GM23248 (cell line): Measurements from ENCODE around the gene FNDC8. TPM values are rescaled to one million over a fixed set of nuclear protein-coding genes. Genes with fewer than 3 reads are reported as not detected.
A peak's percentile ranks its signal among the peaks of the same experiment; 100 is the strongest.

Source experiments
- DNase-seq: peaks from one replicate; pipeline ENCODE4 v3.0.0-alpha.2; 2015
- H2AFZ ChIP-seq: fragments of 200-600 bp; sonication (generic); 2 replicates; pipeline ENCODE4 v1.6.1; 2016; ENCODE audit warnings: antibody characterized with exemption
- H3F3A ChIP-seq: fragments of 200-600 bp; sonication (generic); 2 replicates; pipeline ENCODE4 v1.6.1; 2016; ENCODE audit warnings: mild to moderate bottlenecking, antibody characterized with exemption, mixed run types; ENCODE audit not compliant: insufficient read depth
- H3K27ac ChIP-seq: fragments of 200-600 bp; sonication (generic); 2 replicates; pipeline ENCODE4 v1.5.1; 2016; ENCODE audit warnings: mild to moderate bottlenecking
- H3K27me3 ChIP-seq: fragments of 200-600 bp; sonication (generic); replicated peaks from 2 replicates; pipeline ENCODE4 v1.6.1; 2016; ENCODE audit warnings: mild to moderate bottlenecking; ENCODE audit not compliant: insufficient read depth
- H3K36me3 ChIP-seq: fragments of 200-600 bp; sonication (generic); 2 replicates; pipeline ENCODE4 v1.6.1; 2016; ENCODE audit warnings: low read depth, mild to moderate bottlenecking
- H3K4me1 ChIP-seq: fragments of 200-600 bp; sonication (generic); 2 replicates; pipeline ENCODE4 v1.6.1; 2016; ENCODE audit warnings: mild to moderate bottlenecking; ENCODE audit not compliant: insufficient read depth
- H3K4me2 ChIP-seq: fragments of 200-600 bp; sonication (generic); one replicate; pipeline ENCODE4 v1.6.1; 2016; ENCODE audit warnings: mild to moderate bottlenecking; ENCODE audit not compliant: unreplicated experiment
- H3K4me3 ChIP-seq: fragments of 200-600 bp; sonication (generic); 2 replicates; pipeline ENCODE4 v1.5.1; 2016; ENCODE audit warnings: mild to moderate bottlenecking
- H3K79me2 ChIP-seq: fragments of 200-600 bp; sonication (generic); 2 replicates; pipeline ENCODE4 v1.6.1; 2016; ENCODE audit warnings: mild to moderate bottlenecking; ENCODE audit not compliant: insufficient read depth
- H3K9ac ChIP-seq: fragments of 200-600 bp; sonication (generic); 2 replicates; pipeline ENCODE4 v1.6.1; 2016; ENCODE audit warnings: mild to moderate bottlenecking
- H3K9me2 ChIP-seq: fragments of 200-600 bp; sonication (generic); 2 replicates; pipeline ENCODE4 v1.6.1; 2016; ENCODE audit warnings: mixed run types, mild to moderate bottlenecking, moderate library complexity; ENCODE audit not compliant: insufficient read depth
- H3K9me3 ChIP-seq: fragments of 200-600 bp; sonication (generic); one replicate; pipeline ENCODE4 v1.6.1; 2017; ENCODE audit warnings: low read depth
- H4K20me1 ChIP-seq: fragments of 200-600 bp; sonication (generic); 2 replicates; pipeline ENCODE4 v1.6.0; 2016; ENCODE audit not compliant: insufficient read depth
- EZH2 ChIP-seq: fragments of 200-600 bp; sonication (generic); IDR thresholded peaks from 2 replicates; pipeline ENCODE4 v1.6.1; 2018; ENCODE audit warnings: antibody characterized with exemption, mild to moderate bottlenecking; ENCODE audit not compliant: insufficient read depth, poor library complexity, severe bottlenecking
- EZH2phosphoT487 ChIP-seq: fragments of 200-600 bp; sonication (generic); IDR thresholded peaks from 2 replicates; pipeline ENCODE4 v1.6.1; 2018; ENCODE audit warnings: antibody characterized with exemption, moderate library complexity, mild to moderate bottlenecking, low read depth; ENCODE audit not compliant: insufficient read depth
- WGBS, 2 experiments: methylation state at CpG; one replicate each; pipeline ENCODE4 v1.1.6; 2015 to 2017; ENCODE audit warnings: low lambda C conversion rate in 2 of 2, low coverage in 1 of 2; ENCODE audit errors: missing lambda C conversion rate in 2 of 2; 5-methylcytosine and 5-hydroxymethylcytosine counted together
- in situ Hi-C: fragments of 300-500 bp; cut with MboI; formaldehyde crosslinking; loops from 2 replicates; pipeline ENCODE4 v1.15.0; 2020
- polyA plus RNA-seq: library from polyadenylated mRNA; unstranded; fragments of >200 nt; fragmentation: Nextera tagmentation; extraction: Ambion mirVana; gene quantifications from 2 replicates; pipeline ENCODE4 v1.2.1, GENCODE V29; 2016
- total RNA-seq: library from RNA; depleted of rRNA; stranded (reverse); fragments of >200 nt; shearing (Covaris generic); gene quantifications from 2 replicates; pipeline ENCODE4 v1.2.3, GENCODE V29; 2014

FNDC8 gene
- total and polyA plus RNA-seq, 2 experiments from 2014 or later = not detected

GRCh38 chr17:35082073-35082657 is 39.2 kb upstream of the FNDC8 start:
- H3F3A ChIP-seq = peaks cover 16% of the 10 kb centered on the region
- H3K4me1 ChIP-seq = peaks cover 23% of the 10 kb centered on the region
- H3K36me3 ChIP-seq = no peaks in the 10 kb centered on the region
- DNase-seq = peak; percentile 87
- no peaks in the 10 kb centered on the region for H4K20me1 ChIP-seq
- H3K4me2 ChIP-seq = peak overlapping the region; percentile 9
- no peak overlapping the region for H3K9ac ChIP-seq
- 32 to 38% methylated on average over 3 of the region's 3 CpGs for WGBS, 2 experiments
- H3K9me3 ChIP-seq = no peaks in the 10 kb centered on the region
- no peak overlapping the region for H3K4me3 ChIP-seq
- no peaks in the 10 kb centered on the region for H3K9me2 ChIP-seq
- H3K27me3 ChIP-seq = no peaks in the 10 kb centered on the region
- H2AFZ ChIP-seq = no peak overlapping the region
- peaks cover 41% of the 10 kb centered on the region for H3K79me2 ChIP-seq
- in situ Hi-C loops = loop anchor here (25.0 kb wide), 1 partner anchor 1430 kb away; no protein-coding TSS in a partner anchor
- no peak for TF ChIP-seq EZH2
- no peak for TF ChIP-seq EZH2phosphoT487
- no peak overlapping the region for H3K27ac ChIP-seq

GRCh38 chr17:35083071-35083470 is 38.3 kb upstream of the FNDC8 start:
- WGBS, 2 experiments = 92 to 93% methylated on average over 2 of the region's 2 CpGs
- in situ Hi-C loops = loop anchor here (25.0 kb wide), 1 partner anchor 1429 kb away; no protein-coding TSS in a partner anchor

GRCh38 chr17:35084987-35085386 is 36.4 kb upstream of the FNDC8 start:
- Histone ChIP-seq H3F3A (peaks cover 22% of the 10 kb centered on the region), H3K4me1 (peaks cover 33% of the 10 kb centered on the region), H3K9me2 (no peaks in the 10 kb centered on the region), H3K27me3 (no peaks in the 10 kb centered on the region), H4K20me1 (no peaks in the 10 kb centered on the region), H3K79me2 (peaks cover 24% of the 10 kb centered on the region), H3K9ac (no peak overlapping the region), H3K4me3 (no peak overlapping the region), H3K9me3 (no peaks in the 10 kb centered on the region), H3K4me2 (peak overlapping the region; percentile 54), H3K27ac (0 out of 2 replicates have a peak overlapping the region, but pooled peaks have one; percentile 17), H3K36me3 (no peaks in the 10 kb centered on the region), H2AFZ (no peak overlapping the region)
- WGBS, 2 experiments = 2 to 5% methylated on average over 2 of the region's 2 CpGs
- DNase-seq = peak; percentile 73
- in situ Hi-C loops = loop anchor here (25.0 kb wide), 1 partner anchor 1427 kb away; no protein-coding TSS in a partner anchor
- TF ChIP-seq EZH2 (no peak), EZH2phosphoT487 (no peak)

More at GRCh38 chr17:35083071-35083470, 38.3 kb upstream of the FNDC8 start:
- Histone ChIP-seq H3K4me2 (peak overlapping the region; percentile 9), H3K36me3 (no peaks in the 10 kb centered on the region), H3K9me3 (no peaks in the 10 kb centered on the region), H3K79me2 (peaks cover 40% of the 10 kb centered on the region), H2AFZ (no peak overlapping the region), H3K4me3 (no peak overlapping the region), H3K9me2 (no peaks in the 10 kb centered on the region), H3K27me3 (no peaks in the 10 kb centered on the region), H3K4me1 (peaks cover 31% of the 10 kb centered on the region), H3K27ac (no peak overlapping the region), H4K20me1 (no peaks in the 10 kb centered on the region), H3F3A (peaks cover 22% of the 10 kb centered on the region), H3K9ac (no peak overlapping the region)
- TF ChIP-seq EZH2phosphoT487 = no peak
- TF ChIP-seq EZH2 = no peak
- no peak for DNase-seq

GRCh38 chr17:35086164-35086563 is 35.3 kb upstream of the FNDC8 start:
- H3K9me2 ChIP-seq = no peaks in the 10 kb centered on the region
- no peak overlapping the region for H3K4me3 ChIP-seq
- no peak overlapping the region for H3K27ac ChIP-seq
- 95 to 97% methylated on average over 8 of the region's 8 CpGs for WGBS, 2 experiments
- TF ChIP-seq EZH2 (no peak), EZH2phosphoT487 (no peak)
- peaks cover 24% of the 10 kb centered on the region for H3K79me2 ChIP-seq
- H3K9me3 ChIP-seq = no peaks in the 10 kb centered on the region
- peaks cover 33% of the 10 kb centered on the region for H3K4me1 ChIP-seq
- no peak overlapping the region for H3K4me2 ChIP-seq
- H3K27me3 ChIP-seq = no peaks in the 10 kb centered on the region
- H3F3A ChIP-seq = peaks cover 22% of the 10 kb centered on the region
- H3K9ac ChIP-seq = no peak overlapping the region
- no peaks in the 10 kb centered on the region for H3K36me3 ChIP-seq
- in situ Hi-C loops = loop anchor here (25.0 kb wide), 1 partner anchor 1426 kb away; no protein-coding TSS in a partner anchor
- H4K20me1 ChIP-seq = no peaks in the 10 kb centered on the region
- H2AFZ ChIP-seq = no peak overlapping the region
- no peak for DNase-seq
